NOMO-1 treated with DMSO at 0.1 percent for 48 hours (cell line): Measurements from ENCODE around the gene GALNT1.

Source experiments
- DNase-seq: peaks from one replicate; lab custom pipeline; 2025; ENCODE audit not compliant: unreplicated experiment; lab: John Stamatoyannopoulos, UW

Gene GALNT1

GRCh38 chr18:35581898-35582641 lies 530 bp downstream of the GALNT1 start:
- DNase-seq = no peak

- no peak for DNase-seq
Measured at GRCh38 chr18:35582899-35583558, 1.5 kb downstream of the GALNT1 start.

GRCh38 chr18:35584735-35585134 lies 3.2 kb downstream of the GALNT1 start:
- no peak for DNase-seq

- DNase-seq = no peak
Measured at GRCh38 chr18:35585608-35586007, 4.1 kb downstream of the GALNT1 start.

- DNase-seq = no peak
Measured at GRCh38 chr18:35588122-35588521, 6.6 kb downstream of the GALNT1 start.

GRCh38 chr18:35588995-35589394 lies 7.5 kb downstream of the GALNT1 start:
- no peak for DNase-seq

- no peak for DNase-seq
Measured at GRCh38 chr18:35589546-35589945, 8.0 kb downstream of the GALNT1 start.

GRCh38 chr18:35590935-35591334 lies 9.4 kb downstream of the GALNT1 start:
- no peak for DNase-seq

GRCh38 chr18:35592298-35592697 lies 10.8 kb downstream of the GALNT1 start:
- peak; percentile 81 for DNase-seq

GRCh38 chr18:35593859-35594258 lies 12.3 kb downstream of the GALNT1 start:
- no peak for DNase-seq

- DNase-seq = no peak
Measured at GRCh38 chr18:35597758-35598157, 16.2 kb downstream of the GALNT1 start.

- no peak for DNase-seq
Measured at GRCh38 chr18:35602193-35602820, 20.8 kb downstream of the GALNT1 start.

GRCh38 chr18:35603008-35603407 lies 21.5 kb downstream of the GALNT1 start:
- no peak for DNase-seq

GRCh38 chr18:35603528-35603927 lies 22.0 kb downstream of the GALNT1 start:
- no peak for DNase-seq

- DNase-seq = no peak
Measured at GRCh38 chr18:35604369-35604768, 22.8 kb downstream of the GALNT1 start.

GRCh38 chr18:35605686-35606417 lies 24.3 kb downstream of the GALNT1 start:
- no peak for DNase-seq

GRCh38 chr18:35609236-35609635 lies 27.7 kb downstream of the GALNT1 start:
- DNase-seq = no peak

- DNase-seq = no peak
Measured at GRCh38 chr18:35610089-35610488, 28.5 kb downstream of the GALNT1 start.

- DNase-seq = no peak
Measured at GRCh38 chr18:35610724-35611123, 29.2 kb downstream of the GALNT1 start.

GRCh38 chr18:35611518-35611917 lies 30.0 kb downstream of the GALNT1 start:
- no peak for DNase-seq

- no peak for DNase-seq
Measured at GRCh38 chr18:35616074-35616473, 34.5 kb downstream of the GALNT1 start.
